ENCODE measurements around the gene HRH1.

The HRH1 gene

GRCh38 chr3:11136116-11136515, 18.2 kb upstream of the HRH1 start:
- no peak for TF ChIP-seq CTCF (IDR thresholded peaks at IDR 0.05; ENCODE audit: low read depth, low read length)
- no peak overlapping the region; the same call in 1 of the 2 replicates for H3K4me3 ChIP-seq (ENCODE audit: low read depth, low read length)

- TF ChIP-seq CTCF (IDR thresholded peaks at IDR 0.05; ENCODE audit: low read depth, low read length): no peak
- peak overlapping the region; percentile 65 for H3K4me3 ChIP-seq (ENCODE audit: low read depth, low read length)
These were observed 17.3 kb upstream of the HRH1 start for GRCh38 chr3:11136830-11137626.

GRCh38 chr3:11137627-11137959, 16.7 kb upstream of the HRH1 start:
- TF ChIP-seq CTCF (IDR thresholded peaks at IDR 0.05; ENCODE audit: low read depth, low read length): no peak
- peak overlapping the region; percentile 65 for H3K4me3 ChIP-seq (ENCODE audit: low read depth, low read length)

- TF ChIP-seq CTCF (IDR thresholded peaks at IDR 0.05; ENCODE audit: low read depth, low read length): no peak
- no peak overlapping the region for H3K4me3 ChIP-seq (ENCODE audit: low read depth, low read length)
These were observed 15.9 kb upstream of the HRH1 start for GRCh38 chr3:11138371-11138770.

GRCh38 chr3:11140030-11140712, 14.1 kb upstream of the HRH1 start:
- no peak for TF ChIP-seq CTCF (IDR thresholded peaks at IDR 0.05; ENCODE audit: low read depth, low read length)

GRCh38 chr3:11140713-11141104, 13.6 kb upstream of the HRH1 start:
- no peak overlapping the region for H3K4me3 ChIP-seq (ENCODE audit: low read depth, low read length)
- TF ChIP-seq CTCF (IDR thresholded peaks at IDR 0.05; ENCODE audit: low read depth, low read length): no peak

More at GRCh38 chr3:11140030-11140712, 14.1 kb upstream of the HRH1 start:
- no peak overlapping the region for H3K4me3 ChIP-seq (ENCODE audit: low read depth, low read length)

GRCh38 chr3:11143476-11143875, 10.8 kb upstream of the HRH1 start:
- TF ChIP-seq CTCF (IDR thresholded peaks at IDR 0.05; ENCODE audit: low read depth, low read length): no peak

More at GRCh38 chr3:11143476-11143875, 10.8 kb upstream of the HRH1 start:
- no peak overlapping the region for H3K4me3 ChIP-seq (ENCODE audit: low read depth, low read length)

Measured in WI38 (cell line).